ENCODE measurements around the gene ZNF385C.
A peak's percentile ranks its signal among the peaks of the same experiment; 100 is the strongest.

The ZNF385C gene

DNA sequence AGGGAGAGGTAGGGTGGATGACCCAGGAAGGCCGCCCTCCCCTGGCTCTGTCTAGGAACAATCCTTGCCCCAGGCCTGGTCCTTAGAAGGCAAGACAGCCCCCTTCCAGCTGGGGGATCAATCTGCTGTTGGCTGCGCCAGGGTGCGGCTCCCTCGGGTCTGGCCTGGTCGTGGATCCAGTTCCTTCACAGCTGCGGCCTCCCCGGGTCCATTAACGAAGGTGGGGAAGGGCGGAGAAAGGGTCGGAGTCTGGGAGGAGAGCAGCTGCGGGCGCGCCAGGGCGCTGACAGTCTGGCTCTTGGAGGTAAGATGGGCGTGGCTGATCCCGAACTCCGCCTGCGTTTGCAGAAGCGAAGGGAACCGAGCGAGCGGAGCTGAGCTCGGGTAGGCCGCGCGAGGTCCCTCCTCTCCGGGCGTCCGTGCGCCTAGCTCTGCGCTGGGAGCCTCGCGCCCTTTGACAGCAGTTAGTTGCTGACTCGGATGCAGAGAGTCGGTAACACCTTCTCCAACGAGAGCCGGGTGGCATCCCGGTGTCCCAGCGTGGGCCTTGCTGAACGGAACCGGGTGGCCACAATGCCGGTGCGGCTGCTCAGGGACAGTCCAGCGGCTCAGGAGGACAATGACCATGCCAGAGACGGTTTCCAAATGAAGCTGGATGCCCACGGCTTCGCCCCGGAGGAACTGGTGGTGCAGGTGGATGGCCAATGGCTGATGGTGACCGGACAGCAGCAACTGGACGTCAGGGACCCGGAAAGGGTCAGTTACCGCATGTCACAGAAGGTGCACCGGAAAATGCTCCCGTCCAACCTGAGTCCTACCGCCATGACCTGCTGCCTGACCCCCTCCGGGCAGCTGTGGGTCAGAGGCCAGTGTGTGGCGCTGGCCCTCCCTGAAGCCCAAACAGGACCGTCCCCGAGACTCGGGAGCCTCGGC lies 24.4 kb upstream of the ZNF385C start, which contains the start of gene HSPB9:
Gene HSPB9, plus strand, starts transcription at position 434 of the 933 bp plus-strand sequence. Its CDS starts 47 bp downstream, at position 481.
- Histone ChIP-seq H3K4me3 (ENCODE audit: low read depth, low read length) (peak within 1 kb of the TSS; percentile 27; the same call in 1 of the 2 replicates), H3K36me3 (ENCODE audit: control insufficient read depth, insufficient read depth, low read length) (peaks cover 44% of the 10 kb centered on the region), H3K9me3 (ENCODE audit: control insufficient read depth, insufficient read depth, low read length) (no peaks in the 10 kb centered on the region), H3K27me3 (ENCODE audit: control insufficient read depth, insufficient read depth, low read length) (no peaks in the 10 kb centered on the region), H3K9ac (ENCODE audit: low read depth, low read length) (no peak within 1 kb of the TSS), H3K27ac (ENCODE audit: low read depth, low read length) (no peak within 1 kb of the TSS), H3K4me1 (ENCODE audit: control insufficient read depth, insufficient read depth, low read length) (peaks cover 14% of the 10 kb centered on the region; the same call in 1 of the 2 replicates)

DNA sequence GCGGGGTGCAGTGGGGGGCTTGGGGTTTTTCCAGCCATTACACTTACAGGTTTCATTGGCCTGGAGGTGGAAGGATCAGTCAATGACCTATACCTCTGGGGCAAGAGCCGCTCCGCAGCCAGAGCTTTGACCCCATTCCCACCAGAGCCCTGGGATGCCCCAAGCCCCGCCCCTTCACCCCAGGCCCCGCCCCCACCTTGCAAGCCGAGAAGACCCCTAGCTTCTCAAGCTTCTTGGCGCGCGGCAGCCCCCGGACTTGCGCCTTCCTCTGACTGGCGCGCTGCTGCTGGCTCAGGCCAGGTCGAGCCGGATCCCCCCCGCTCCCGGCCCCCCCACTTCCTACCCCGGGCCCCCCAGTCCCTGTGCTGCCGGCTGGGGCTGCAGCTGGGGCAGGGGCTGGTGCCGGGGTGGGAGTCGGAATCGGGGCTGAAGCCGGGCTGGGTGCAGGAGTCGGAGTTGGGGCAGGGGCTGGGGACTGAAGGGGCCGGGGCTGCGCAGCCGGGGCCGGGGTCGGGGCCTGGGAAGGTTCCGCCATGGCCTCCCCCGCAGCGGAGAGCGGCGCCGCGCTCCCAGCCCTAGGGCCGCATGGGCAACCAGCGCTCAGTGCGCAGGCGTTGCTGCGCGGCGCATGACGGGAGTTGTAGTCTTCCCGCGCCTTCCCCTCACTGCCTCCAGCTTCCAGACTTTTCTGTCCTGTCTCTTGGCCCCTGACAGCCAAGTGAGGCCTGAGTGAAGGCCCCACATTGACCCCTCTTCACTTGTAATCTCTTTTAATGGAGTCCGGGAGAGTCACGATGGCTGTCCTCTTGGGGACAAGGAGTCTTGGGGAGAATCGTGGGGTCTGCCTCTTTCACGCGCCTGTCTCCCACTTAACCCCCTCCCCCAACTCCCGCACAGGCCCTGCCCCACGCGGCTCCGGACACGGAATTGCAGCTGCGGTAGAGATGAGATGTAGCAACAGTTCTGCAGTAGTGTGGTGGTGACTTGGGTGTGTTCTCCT lies 22.8 kb upstream of the ZNF385C start, which contains the start of gene KAT2A:
Gene KAT2A, minus strand, starts transcription at position 598 of the 1,000 bp plus-strand sequence. Its CDS starts 63 bp downstream, at position 535.
- H3K27me3 ChIP-seq (ENCODE audit: control insufficient read depth, insufficient read depth, low read length) = no peaks in the 10 kb centered on the region
- H3K36me3 ChIP-seq (ENCODE audit: control insufficient read depth, insufficient read depth, low read length) = peaks cover 44% of the 10 kb centered on the region
- H3K27ac ChIP-seq (ENCODE audit: low read depth, low read length) = peak within 1 kb of the TSS; percentile 91
- no peak within 1 kb of the TSS for H3K9ac ChIP-seq (ENCODE audit: low read depth, low read length)
- H3K9me3 ChIP-seq (ENCODE audit: control insufficient read depth, insufficient read depth, low read length) = no peaks in the 10 kb centered on the region
- peak within 1 kb of the TSS; percentile 47 for H3K4me3 ChIP-seq (ENCODE audit: low read depth, low read length)
- peaks cover 14% of the 10 kb centered on the region; the same call in 1 of the 2 replicates for H3K4me1 ChIP-seq (ENCODE audit: control insufficient read depth, insufficient read depth, low read length)

GRCh38 chr17:42120161-42120769 lies 22.0 kb upstream of the ZNF385C start:
- Histone ChIP-seq H3K9ac (ENCODE audit: low read depth, low read length) (no peak overlapping the region), H3K4me1 (ENCODE audit: control insufficient read depth, insufficient read depth, low read length) (peaks cover 14% of the 10 kb centered on the region; the same call in 1 of the 2 replicates), H3K36me3 (ENCODE audit: control insufficient read depth, insufficient read depth, low read length) (peaks cover 45% of the 10 kb centered on the region), H3K4me3 (ENCODE audit: low read depth, low read length) (peak overlapping the region; percentile 47), H3K27ac (ENCODE audit: low read depth, low read length) (no peak overlapping the region), H3K9me3 (ENCODE audit: control insufficient read depth, insufficient read depth, low read length) (no peaks in the 10 kb centered on the region), H3K27me3 (ENCODE audit: control insufficient read depth, insufficient read depth, low read length) (no peaks in the 10 kb centered on the region)

GRCh38 chr17:42119301-42119700 lies 21.0 kb upstream of the ZNF385C start:
- Histone ChIP-seq H3K9me3 (ENCODE audit: control insufficient read depth, insufficient read depth, low read length) (no peaks in the 10 kb centered on the region), H3K27ac (ENCODE audit: low read depth, low read length) (no peak overlapping the region), H3K4me3 (ENCODE audit: low read depth, low read length) (no peak overlapping the region), H3K27me3 (ENCODE audit: control insufficient read depth, insufficient read depth, low read length) (no peaks in the 10 kb centered on the region), H3K9ac (ENCODE audit: low read depth, low read length) (no peak overlapping the region), H3K36me3 (ENCODE audit: control insufficient read depth, insufficient read depth, low read length) (peaks cover 49% of the 10 kb centered on the region), H3K4me1 (ENCODE audit: control insufficient read depth, insufficient read depth, low read length) (peaks cover 14% of the 10 kb centered on the region; the same call in 1 of the 2 replicates)

DNA sequence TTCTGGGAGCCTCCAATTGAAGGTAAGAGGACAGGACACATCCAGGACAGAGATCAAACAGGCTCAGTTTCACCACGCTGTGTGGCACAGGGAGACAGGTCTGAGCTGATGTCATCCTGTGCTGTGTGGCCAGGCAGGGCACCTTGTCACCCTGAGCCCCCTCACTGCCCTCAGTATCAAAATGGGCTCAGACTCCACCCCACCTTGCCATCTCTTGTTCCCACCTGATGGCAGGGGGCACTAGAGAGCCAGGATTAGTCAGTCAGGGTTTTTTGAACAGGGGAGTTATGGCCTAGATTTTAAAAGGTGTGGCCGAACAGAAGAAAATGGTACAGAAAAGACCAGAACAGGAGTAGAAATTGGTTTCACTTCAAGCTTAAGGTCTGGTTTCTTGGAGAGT lies 20.3 kb upstream of the ZNF385C start:
- Histone ChIP-seq H3K36me3 (ENCODE audit: control insufficient read depth, insufficient read depth, low read length) (peaks cover 55% of the 10 kb centered on the region), H3K9ac (ENCODE audit: low read depth, low read length) (no peak overlapping the region), H3K27me3 (ENCODE audit: control insufficient read depth, insufficient read depth, low read length) (no peaks in the 10 kb centered on the region), H3K27ac (ENCODE audit: low read depth, low read length) (no peak overlapping the region), H3K4me3 (ENCODE audit: low read depth, low read length) (no peak overlapping the region), H3K9me3 (ENCODE audit: control insufficient read depth, insufficient read depth, low read length) (no peaks in the 10 kb centered on the region), H3K4me1 (ENCODE audit: control insufficient read depth, insufficient read depth, low read length) (peaks cover 14% of the 10 kb centered on the region; the same call in 1 of the 2 replicates)

- peaks cover 14% of the 10 kb centered on the region; the same call in 1 of the 2 replicates for H3K4me1 ChIP-seq (ENCODE audit: control insufficient read depth, insufficient read depth, low read length)
- no peak overlapping the region for H3K4me3 ChIP-seq (ENCODE audit: low read depth, low read length)
- H3K36me3 ChIP-seq (ENCODE audit: control insufficient read depth, insufficient read depth, low read length) = peaks cover 59% of the 10 kb centered on the region
- no peak overlapping the region for H3K27ac ChIP-seq (ENCODE audit: low read depth, low read length)
- no peak overlapping the region for H3K9ac ChIP-seq (ENCODE audit: low read depth, low read length)
- no peaks in the 10 kb centered on the region for H3K27me3 ChIP-seq (ENCODE audit: control insufficient read depth, insufficient read depth, low read length)
- no peaks in the 10 kb centered on the region for H3K9me3 ChIP-seq (ENCODE audit: control insufficient read depth, insufficient read depth, low read length)
These were observed 19.8 kb upstream of the ZNF385C start for GRCh38 chr17:42118126-42118510.

DNA sequence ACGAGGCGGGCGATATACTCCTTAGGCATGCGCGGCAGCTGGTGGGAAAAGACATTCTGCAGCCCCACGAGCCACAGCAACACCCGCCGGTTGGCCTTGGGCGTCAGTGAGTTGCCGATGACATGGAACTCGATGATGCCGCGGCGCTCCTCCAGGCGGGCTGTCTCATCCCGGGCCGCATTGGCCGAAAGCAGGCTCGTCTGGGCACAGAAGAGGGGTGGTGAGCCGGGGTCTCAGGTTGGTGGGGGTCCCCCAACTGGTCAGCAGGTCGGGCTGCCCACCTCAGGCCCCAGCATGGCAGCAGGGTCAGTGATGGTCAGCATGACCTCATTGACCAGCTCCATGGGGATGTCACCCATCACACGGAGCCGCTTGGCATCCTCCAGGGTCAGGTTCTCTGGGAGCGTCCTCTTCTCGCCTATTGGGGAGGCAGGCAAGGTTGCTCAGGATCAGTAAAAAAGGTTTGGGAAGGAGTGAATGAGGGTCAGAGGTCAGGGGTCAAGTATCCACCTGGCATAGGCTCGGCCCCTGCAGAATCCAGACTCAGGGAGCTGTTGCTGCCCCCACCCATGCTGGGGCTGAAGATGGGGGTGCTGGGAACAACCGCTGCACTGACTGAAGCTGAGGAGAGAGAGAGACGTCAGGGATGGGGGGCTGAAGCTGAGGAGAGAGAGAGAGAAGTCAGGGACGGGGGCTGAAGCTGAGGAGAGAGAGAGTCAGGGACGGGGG lies 19.3 kb upstream of the ZNF385C start:
- H3K9me3 ChIP-seq (ENCODE audit: control insufficient read depth, insufficient read depth, low read length) = no peaks in the 10 kb centered on the region
- H3K4me3 ChIP-seq (ENCODE audit: low read depth, low read length) = no peak overlapping the region
- no peaks in the 10 kb centered on the region for H3K27me3 ChIP-seq (ENCODE audit: control insufficient read depth, insufficient read depth, low read length)
- H3K36me3 ChIP-seq (ENCODE audit: control insufficient read depth, insufficient read depth, low read length) = peaks cover 61% of the 10 kb centered on the region
- peaks cover 14% of the 10 kb centered on the region; the same call in 1 of the 2 replicates for H3K4me1 ChIP-seq (ENCODE audit: control insufficient read depth, insufficient read depth, low read length)
- H3K9ac ChIP-seq (ENCODE audit: low read depth, low read length) = no peak overlapping the region
- H3K27ac ChIP-seq (ENCODE audit: low read depth, low read length) = no peak overlapping the region

DNA sequence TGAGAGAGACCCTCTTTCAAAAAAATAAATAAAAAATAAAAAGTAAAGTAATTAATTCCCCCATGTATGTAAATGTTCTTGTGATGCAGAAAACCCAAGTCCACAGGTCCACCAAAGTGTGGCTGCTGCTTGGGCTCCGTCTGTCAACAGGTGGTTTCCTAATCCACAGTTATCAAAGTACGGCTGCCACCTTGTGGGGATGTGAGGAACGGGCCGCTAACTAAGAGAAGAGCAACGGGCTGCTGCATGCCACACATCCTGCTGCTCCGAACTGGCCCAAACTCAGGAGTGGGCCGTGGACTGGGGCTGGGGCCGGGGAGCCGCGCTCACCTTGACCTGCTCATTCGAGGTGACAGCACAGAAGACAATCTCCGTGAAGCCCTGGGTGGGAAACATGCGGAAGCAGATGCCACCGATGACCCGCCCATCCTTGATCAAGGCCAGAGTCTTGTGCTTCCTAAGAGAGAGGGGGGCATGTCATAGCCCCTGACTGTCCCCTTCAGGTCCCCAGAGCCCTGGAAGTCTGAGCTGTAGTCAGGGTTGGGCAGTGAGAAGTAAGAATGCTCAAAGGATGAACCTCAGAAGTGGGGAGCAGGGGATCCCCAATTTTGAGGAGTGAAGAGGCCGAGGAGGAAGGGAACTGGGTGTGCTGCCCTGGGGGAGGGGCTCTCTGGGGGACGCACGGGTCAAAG lies 18.6 kb upstream of the ZNF385C start:
- Histone ChIP-seq H3K27me3 (ENCODE audit: control insufficient read depth, insufficient read depth, low read length) (no peaks in the 10 kb centered on the region), H3K36me3 (ENCODE audit: control insufficient read depth, insufficient read depth, low read length) (peaks cover 61% of the 10 kb centered on the region), H3K27ac (ENCODE audit: low read depth, low read length) (no peak overlapping the region), H3K4me1 (ENCODE audit: control insufficient read depth, insufficient read depth, low read length) (peaks cover 9% of the 10 kb centered on the region; the same call in 1 of the 2 replicates), H3K9me3 (ENCODE audit: control insufficient read depth, insufficient read depth, low read length) (no peaks in the 10 kb centered on the region), H3K4me3 (ENCODE audit: low read depth, low read length) (no peak overlapping the region), H3K9ac (ENCODE audit: low read depth, low read length) (no peak overlapping the region)

GRCh38 chr17:42114118-42114517 lies 15.8 kb upstream of the ZNF385C start:
- Histone ChIP-seq H3K4me3 (ENCODE audit: low read depth, low read length) (no peak overlapping the region), H3K27me3 (ENCODE audit: control insufficient read depth, insufficient read depth, low read length) (no peaks in the 10 kb centered on the region), H3K27ac (ENCODE audit: low read depth, low read length) (no peak overlapping the region), H3K4me1 (ENCODE audit: control insufficient read depth, insufficient read depth, low read length) (no peaks in the 10 kb centered on the region), H3K36me3 (ENCODE audit: control insufficient read depth, insufficient read depth, low read length) (peaks cover 51% of the 10 kb centered on the region), H3K9me3 (ENCODE audit: control insufficient read depth, insufficient read depth, low read length) (no peaks in the 10 kb centered on the region), H3K9ac (ENCODE audit: low read depth, low read length) (no peak overlapping the region)

All from HUES48 (cell line).